Measurements from ENCODE around the gene FRMPD1.

GRCh38 chr9:37710046-37710445 is 59.3 kb downstream of the FRMPD1 start:
- TF ChIP-seq CTCF (IDR thresholded peaks at IDR 0.05) (no peak), POLR2A (IDR thresholded peaks at IDR 0.05) (no peak)

All from adrenal gland (tissue), 5 donors.